GM18868 (cell line): Measurements from ENCODE around the gene BCKDHB.
A peak's percentile ranks its signal among the peaks of the same experiment; 100 is the strongest.
"Not testable (repeated sequence)": the region's sequence is repeated elsewhere in the genome, so short reads cannot be mapped to it uniquely, and the experiment has no call there.

Experiments
- ATAC-seq: cut with Tn5 transposase; IDR thresholded peaks from one replicate; pipeline ENCODE4 v1.9.1; 2021; ENCODE audit warnings: mild to moderate bottlenecking, moderate library complexity; ENCODE audit not compliant: unreplicated experiment

BCKDHB gene

DNA sequence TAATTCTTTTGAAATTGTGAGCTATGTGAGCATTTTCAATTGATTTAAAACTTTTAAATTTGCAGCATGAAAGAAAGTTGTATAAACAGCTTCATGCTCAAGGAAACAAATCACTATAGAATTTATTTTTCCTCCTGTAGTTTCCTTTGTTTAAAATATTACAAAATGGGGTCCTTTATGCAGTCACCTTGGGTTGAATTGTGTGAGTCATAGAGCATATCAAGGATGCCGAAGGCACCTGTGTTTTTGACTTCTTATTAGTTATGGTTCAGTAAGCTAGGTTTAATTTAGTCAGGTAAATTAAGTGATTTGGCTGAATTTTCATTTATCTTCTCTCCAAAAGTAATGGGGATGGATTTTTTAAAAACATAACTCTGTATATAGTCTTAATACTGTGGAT lies 96.8 kb downstream of the BCKDHB start:
- ATAC-seq, result no peak

DNA sequence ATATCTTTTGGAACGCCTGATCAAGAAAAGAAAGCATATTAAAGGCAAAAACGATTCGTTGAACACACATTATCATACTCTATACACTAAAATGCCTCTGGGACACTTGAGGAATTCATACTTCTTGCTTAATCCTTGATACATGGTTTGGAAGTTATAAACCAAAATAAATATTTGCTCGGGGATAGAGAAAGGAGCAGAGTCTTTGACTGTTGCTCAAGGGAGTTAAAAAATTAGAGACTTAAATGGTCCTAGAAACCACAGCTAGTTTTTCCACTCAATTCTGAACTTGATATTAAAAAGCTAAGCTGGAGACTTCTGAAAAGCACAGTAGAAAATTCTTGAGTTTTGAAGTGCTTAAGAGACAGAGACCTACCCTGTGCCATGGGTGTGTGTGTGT lies 98.9 kb downstream of the BCKDHB start:
- ATAC-seq, result no peak

DNA sequence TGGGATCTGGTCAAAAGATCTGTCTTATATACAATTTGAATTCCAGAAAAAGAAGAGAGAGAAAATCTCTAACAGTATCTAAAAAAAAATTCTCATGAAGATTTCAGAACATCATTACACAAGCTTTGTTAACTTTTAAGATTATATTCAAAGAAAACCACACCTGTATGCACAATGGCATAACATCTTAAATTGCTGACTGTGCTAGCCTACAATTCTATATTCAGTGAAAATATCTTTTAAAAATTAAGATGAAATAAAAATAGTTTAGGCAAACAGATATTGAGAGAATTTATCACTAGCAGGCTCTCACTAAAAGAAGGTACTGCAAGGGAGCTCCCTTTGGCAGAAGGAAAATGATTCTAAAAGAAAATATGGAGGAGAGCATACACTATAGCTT lies 100.3 kb downstream of the BCKDHB start:
- ATAC-seq, result no peak

DNA sequence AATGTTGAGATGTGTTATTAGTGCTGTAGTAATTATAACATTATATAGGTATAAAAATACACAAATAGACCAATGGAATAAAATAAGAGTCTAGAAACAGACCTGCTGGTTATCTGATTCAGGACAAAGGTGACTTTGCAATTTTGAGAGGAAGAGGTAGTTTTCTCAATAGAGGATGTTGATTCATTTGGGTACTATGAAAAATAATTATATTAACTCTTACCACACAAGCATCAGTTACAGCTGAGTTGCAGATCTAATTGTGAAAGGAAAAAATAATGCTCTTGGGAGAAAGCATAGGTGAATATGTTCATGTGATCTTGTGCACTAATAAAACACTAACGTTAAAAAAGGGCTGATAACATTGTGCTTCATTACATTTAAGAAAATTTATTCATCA lies 103.0 kb downstream of the BCKDHB start:
- peak; percentile 51 for ATAC-seq

DNA sequence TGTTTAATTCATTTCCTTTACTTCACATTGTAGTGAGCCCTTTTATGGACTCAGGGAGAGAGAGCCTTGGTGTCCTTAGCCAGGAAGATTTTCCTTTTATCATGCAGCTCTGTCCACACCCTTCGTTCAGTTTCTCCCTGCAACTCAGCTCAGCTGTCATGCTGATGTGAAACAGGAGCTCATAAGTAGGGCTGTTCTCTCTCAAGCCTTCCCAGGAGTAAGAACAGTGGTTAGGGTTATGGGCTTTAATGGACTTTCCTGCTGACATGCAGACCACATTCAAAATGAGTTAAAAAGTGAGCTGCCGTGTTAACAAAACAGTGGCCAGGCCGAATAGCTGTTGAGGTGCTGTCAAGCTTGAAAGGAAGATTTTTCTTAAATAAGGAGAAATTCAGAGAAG lies 104.1 kb downstream of the BCKDHB start:
- ATAC-seq, result no peak

DNA sequence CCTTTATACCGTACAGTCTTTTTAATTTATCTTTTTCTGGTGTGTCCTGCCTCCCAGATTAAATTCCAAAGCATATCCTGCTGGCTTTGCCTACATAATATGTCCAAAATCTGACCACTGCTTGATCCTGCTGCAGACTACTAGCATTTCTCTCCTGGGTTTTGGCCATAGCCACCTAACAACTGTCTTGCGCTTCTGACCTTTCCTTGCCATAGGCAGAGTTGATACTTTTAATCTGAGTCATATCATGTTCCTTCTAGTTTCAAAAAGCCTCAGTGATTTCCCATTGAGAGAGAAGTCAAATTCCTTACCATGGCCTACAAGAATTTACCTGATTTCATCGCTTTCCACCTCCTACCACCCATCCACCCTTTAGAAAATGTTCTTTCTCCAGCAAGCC lies 104.8 kb downstream of the BCKDHB start:
- peak; percentile 35 for ATAC-seq

DNA sequence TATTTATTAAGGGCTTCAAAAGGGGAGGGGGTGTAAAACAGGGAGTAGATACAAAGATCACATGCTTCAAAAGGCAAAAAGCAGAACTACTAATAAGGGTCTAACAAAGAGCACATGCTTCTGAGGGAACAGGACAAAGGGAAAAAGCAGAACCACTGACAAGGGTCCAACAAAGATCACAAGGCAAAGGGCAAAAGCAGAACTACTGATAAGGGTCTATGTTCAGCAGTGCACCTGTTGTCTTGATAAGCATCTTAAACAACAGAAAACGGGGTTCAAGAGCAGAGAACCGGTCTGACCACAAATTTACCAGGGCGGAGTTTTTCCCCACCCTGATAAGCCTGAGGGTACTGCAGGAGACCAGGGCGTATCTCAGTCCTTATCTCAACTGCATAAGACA lies 105.4 kb downstream of the BCKDHB start:
- not testable (repeated sequence) for ATAC-seq

DNA sequence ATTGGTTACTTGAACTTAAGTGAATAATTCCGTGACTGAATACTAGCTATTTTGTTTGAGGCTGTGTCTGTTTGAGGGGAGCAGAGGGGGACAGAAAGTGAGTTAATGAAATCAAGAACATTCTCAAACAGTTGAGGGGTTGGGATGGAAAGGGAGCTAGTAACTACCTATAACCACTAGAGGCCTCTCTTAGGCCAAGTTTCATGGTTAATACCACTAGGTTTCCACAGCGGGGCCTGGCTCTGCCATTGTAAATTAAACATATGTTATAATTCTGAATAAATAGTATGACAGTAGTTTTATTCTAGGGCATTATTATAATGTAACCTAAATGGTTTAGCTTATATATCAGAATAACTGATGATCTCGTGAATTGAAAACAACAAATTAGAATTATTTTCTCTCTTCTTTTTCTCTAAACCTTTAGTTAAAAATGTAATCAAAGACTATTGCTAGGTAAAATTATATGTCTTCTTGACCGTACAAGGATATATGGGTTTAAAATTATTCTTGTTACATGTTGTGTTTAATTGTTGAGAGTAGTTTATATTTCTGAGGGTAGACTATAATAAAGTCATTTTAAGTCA lies 108.1 kb downstream of the BCKDHB start:
- peak; percentile 96 for ATAC-seq

DNA sequence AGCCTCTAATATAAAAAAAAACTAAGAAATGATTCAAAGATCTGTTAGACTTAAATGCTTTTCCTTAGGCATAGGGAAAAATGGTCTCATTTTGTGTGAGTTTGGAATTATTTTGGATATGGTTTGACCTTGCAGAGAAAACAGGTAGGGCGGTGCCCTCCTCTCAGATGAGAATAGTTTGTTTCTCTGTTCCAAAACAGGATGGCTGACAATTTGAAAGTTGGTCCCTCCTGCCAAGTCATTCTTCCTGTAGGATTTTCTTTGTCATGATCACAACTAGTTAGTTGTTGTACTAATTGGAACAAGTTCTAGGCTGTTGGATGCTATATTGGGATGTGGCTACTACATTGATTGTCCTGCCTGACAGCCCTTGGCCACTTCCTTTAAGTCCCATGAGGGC lies 108.6 kb downstream of the BCKDHB start:
- no peak for ATAC-seq

DNA sequence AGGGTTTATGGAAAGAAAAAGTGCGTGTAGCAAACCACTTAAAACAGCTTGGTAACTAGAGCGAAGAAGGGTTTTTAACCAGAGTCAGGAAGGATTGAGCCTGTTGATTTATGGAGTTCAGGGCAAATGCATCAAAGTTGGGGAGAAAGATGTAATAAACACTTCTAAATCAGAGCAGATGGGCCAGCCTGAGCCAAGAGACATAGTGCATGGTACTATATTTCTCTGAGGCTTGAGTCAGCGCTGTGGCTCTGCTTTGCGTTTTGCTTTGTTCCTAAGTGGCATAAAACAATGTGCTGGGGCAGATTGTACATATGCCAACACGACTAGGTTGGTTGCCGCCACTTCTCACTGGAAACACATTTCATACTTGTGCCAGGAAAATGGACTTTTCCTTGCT lies 111.3 kb downstream of the BCKDHB start:
- no peak for ATAC-seq

DNA sequence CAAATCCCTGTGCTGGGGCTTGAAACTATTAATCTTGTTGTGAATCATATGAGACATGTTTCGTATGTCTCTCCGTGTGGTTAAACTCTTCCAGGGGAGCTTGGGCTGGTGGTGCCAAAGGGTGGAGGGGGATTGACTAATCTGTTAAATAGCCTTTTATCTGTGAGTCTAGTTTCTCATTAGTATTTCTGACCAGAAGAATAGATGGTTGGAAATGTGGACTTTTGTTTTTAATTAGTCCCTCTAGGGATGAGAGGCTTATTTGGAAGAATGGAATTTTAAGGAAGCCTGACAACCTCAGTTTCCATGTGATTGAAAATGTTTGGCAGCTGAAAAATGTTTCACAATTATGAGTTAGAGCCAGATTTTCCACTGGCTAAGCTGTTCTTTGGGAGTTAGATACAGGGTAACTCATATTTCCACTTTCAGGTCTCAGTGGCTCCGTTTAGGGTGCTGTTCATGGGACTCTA lies 117.3 kb downstream of the BCKDHB start:
- ATAC-seq, result no peak

DNA sequence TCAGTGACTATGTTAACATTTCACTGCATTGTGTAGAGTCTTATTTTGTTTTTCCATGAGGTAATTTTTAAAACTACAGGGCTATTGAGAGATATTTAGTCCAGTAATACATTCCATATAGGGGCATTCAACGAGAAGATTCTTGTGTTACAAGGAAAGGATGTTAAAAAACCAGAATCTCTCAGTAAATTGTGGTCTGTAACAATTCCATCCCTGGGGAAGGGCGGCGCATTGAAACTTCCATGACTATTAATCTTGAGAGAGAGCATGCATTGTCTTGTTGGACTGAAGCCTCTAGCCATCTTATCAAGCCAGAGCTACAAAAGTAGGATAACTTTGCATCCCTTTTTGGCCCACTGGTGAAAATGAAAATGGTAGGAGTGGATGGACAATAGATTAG lies 119.7 kb downstream of the BCKDHB start:
- ATAC-seq, result no peak

DNA sequence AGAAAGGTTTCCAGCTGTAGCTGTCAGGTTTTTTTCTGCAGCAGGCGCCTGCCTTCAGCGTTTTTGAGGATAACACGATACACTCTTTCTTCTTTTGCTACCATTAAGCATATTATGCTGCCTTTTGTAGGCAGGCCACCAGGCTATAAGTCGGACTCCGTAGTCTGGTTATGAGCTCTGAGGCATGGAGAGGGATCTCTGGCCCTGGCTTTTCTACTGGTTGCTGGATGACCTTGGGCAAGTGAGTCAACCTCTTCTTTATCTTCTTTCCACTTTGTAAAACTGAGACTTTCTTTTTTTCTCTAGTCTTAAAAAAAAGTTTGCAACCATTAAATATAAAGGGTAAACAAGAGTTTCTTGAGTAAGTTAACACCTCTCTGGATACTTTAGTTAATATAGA lies 120.2 kb downstream of the BCKDHB start:
- no peak for ATAC-seq

DNA sequence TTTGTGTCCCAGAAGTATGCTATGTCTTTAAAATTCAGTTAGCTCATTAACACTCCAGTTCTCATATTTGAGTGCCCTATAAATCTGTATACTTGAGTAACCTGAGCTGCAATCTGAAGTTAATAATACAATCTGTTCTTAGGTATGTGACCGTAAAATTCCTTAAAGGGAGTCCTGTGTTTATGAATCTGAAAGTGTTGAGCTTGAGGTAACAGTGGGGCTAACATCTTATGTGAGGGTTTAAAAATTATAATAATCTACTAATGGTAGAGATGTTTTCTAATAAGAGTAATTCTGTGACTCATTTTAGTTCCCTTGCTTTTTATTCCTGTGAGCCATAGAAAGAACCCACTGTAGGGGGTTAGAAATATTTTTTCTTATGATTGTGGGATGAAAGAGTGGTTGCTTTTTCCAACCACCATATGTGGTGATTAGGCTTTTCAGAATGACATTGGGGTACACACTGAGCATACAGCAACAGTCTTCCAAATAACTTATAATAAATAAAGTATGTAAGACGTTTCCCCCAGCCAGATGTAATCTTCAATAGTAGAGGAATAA lies 121.2 kb downstream of the BCKDHB start:
- no peak for ATAC-seq

DNA sequence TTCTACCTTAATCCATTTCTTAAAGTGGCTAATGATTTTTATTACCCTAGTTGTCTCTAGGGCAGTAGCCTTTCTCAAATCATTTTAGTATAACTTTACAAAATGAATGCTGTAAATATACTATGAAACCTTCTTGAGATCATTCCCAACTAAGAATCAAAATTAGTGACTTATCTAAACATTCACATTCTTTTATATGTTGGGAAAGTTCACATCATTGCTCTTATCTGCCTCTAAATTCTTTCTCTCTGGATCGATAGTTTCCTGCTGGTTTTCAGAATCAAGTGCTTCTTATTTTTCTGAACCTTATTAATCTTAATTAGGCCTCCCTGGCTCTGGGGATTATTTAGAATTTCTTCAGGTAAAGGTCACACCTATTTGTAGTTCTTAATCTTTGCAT lies 126.8 kb downstream of the BCKDHB start:
- ATAC-seq, result no peak

DNA sequence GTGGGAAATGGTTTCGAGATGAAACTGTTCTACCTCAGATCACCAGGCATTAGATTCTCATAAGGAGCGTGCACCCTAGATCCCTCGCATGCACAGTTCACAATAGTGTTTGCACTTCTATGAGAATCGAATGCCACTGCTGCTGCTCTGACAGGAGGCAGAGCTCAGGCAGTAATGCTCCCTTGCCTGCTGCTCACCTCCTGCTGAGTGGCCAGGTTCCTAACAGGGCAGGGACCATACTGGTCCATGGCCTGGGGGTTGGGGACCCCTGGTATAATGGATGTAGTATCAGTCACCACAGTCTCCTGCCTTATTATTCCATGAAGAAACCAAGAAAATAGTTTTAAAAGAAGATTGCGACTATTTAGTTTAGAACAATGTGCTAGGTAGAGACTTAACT lies 127.5 kb downstream of the BCKDHB start:
- ATAC-seq, result no peak

DNA sequence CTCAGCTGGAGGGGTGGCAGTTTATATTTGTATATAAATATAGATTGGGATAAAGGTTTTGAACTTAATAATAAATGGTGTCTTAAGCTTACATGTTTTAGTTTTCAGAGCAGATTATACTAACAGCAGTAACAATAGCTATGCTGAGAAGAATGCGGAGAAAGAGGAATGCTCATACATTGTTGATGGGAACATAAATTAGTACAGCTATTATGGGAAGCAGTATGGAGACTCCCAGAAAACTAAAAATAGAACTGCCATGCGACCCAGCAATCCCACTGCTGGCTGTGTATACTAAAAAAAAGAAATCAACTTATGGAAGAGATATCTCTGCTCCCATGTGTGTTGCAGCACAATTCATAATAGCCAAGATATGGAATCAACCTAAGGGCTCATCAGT lies 127.9 kb downstream of the BCKDHB start:
- ATAC-seq, result no peak

DNA sequence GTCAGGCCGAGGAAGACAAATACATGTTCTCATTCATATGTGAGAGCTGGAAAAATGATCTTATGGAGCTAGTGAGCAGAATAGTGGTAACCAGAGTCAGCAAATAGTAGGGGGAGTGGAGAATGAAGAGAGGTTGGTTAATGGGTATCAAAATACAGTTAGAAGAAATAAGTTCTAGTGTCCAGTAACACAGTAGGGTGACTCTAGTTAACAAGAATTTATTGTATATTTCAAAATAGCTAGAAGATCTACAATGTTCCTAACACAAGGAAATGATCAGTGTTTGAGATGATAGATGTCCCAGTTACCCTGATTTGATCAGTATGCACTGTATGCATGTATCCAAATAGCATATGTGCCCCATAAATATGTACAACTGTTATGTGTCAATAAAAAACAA lies 128.4 kb downstream of the BCKDHB start:
- ATAC-seq, result no peak

DNA sequence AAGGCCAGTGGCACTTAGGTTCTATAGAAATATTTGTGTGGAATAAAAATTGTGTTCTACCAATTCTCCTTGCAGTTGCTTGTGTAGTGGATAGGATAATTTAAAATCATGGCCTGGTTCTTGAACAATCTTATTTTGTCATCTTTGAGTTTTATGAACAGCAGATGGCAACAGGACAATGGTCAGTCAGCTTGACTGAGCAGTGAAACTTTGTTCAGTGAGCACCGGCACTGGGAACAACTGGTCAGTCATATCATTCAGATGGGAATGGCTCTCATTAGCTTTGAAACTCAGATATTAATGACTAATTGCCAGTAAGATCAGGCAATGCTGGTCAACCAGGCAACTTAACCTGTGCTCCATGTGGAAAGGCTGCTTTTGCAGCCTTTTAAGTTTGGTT lies 129.2 kb downstream of the BCKDHB start:
- no peak for ATAC-seq

DNA sequence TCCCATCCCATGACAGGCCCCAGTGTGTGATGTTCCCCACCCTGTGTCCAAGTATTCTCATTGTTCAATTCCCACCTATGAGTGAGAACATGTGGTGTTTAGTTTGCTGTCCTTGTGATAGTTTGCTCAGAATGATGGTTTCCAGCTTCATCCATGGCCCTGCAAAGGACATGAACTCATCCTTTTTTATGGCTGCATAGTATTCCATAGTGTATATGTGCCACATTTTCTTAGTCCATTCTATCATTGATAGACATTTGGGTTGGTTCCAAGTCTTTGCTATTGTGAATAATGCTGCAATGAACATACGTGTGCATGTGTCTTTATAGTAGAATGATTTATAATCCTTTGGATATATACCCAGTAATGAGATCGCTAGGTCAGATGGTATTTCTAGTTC lies 132.3 kb downstream of the BCKDHB start:
- ATAC-seq, result not testable (repeated sequence)

DNA sequence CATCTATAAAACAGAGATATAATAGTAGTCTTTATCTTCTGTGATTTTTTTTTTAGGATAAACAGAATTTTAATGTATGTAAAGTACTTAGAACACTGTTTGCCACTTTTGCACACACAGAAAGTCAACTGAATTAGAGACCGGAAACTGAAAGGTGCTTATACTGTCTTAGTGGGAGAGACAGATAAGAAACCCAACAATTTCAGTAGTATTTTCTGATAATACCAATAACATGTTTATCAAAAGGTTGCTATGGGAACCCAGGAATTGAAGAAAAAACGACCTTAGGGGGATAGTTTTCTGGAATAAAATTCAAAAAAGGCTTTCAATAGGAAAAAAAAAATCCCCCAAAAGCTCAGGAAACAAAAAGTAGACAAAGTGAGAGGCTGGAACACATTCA lies 138.6 kb downstream of the BCKDHB start:
- no peak for ATAC-seq

DNA sequence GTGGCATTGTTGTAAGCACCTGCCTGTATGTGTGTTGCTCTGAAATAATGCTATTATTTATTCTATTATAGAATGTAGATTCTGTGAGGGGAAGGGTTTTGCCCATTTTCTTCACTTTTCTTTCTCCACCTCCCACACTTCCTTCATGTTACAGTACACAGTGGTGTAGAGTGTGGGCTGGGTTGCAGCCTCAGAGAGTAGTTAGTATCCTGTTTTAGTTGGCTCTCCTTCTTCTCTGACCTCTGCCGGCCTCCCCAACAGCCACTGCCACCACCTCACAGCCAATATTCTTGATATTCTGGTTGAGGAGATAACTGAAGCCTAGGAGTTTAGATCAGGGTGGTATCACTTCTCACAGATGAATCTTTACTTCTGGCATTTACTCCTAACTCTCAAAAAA lies 143.4 kb downstream of the BCKDHB start:
- no peak for ATAC-seq

DNA sequence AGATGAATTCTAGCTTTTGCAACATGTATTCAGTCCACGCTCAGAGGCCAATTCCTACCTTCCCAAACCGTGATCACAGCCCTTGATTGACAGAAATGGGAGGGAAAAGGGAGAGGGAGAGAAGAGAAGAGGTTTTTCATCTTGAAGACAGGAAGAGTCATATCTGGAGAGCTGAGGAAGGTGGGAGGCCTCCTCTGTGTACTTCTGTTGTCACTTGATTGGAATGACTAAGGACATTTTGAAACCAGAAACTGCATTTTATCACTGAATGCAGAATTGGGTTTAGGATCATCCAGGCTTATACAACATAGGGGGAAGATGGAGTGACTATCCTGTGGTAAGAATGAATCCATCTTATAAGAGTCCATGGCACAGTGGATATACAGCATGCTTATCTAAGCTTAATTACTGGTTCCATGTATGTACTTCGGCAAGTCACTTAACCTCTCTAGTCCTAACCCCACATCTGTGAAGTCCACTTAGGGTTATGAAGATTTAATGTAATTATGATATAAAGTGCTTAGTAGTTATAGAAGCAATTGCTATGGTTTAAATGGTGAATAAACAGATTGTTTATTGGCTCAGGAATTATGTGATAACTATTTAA lies 144.0 kb downstream of the BCKDHB start:
- no peak for ATAC-seq
